Measurements from ENCODE around the gene PCSK4.

DNA sequence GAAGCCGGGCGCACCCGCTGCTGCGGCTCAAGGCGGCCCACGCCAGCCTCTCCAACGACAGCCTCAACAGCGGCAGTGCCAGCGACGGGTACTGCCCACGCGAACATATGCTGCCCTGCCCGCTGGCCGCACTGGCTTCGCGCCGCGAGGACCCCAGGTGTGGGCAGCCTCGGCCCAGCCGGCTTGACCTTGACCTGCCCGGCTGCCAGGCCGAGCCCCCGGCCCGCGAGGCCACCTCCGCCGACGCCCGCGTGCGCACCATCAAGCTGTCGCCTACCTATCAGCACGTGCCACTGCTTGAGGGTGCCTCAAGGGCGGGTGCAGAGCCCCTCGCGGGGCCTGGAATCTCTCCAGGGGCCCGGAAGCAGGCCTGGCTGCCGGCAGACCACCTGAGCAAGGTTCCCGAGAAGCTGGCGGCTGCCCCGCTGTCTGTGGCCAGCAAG lies 24.1 kb downstream of the PCSK4 start:
- TF ChIP-seq POLR2AphosphoS5 (IDR thresholded peaks at IDR 0.05), result no peak
- no peak for TF ChIP-seq EP300 (IDR thresholded peaks at IDR 0.05)
- no peak for TF ChIP-seq POLR2A (IDR thresholded peaks at IDR 0.05)

All from upper lobe of left lung (tissue), 4 donors.